22Rv1 (cell line): ENCODE data around the gene DIS3.

Experiments used
- H3K27ac ChIP-seq: fragments of 450-650 bp; 2 replicates; pipeline ENCODE4 v1.5.1; 2017
- ZFX ChIP-seq: fragments of 450-650 bp; IDR thresholded peaks from 2 replicates; pipeline ENCODE4 v1.6.1; 2017; ENCODE audit warnings: antibody characterized with exemption, borderline replicate concordance
- TF ChIP-seq, protein P1 (sequence below): fragments of 450-650 bp; IDR thresholded peaks from 2 replicates; pipeline ENCODE4 v1.5.1; 2017; ENCODE audit warnings: mild to moderate bottlenecking

DIS3 gene, protein sequence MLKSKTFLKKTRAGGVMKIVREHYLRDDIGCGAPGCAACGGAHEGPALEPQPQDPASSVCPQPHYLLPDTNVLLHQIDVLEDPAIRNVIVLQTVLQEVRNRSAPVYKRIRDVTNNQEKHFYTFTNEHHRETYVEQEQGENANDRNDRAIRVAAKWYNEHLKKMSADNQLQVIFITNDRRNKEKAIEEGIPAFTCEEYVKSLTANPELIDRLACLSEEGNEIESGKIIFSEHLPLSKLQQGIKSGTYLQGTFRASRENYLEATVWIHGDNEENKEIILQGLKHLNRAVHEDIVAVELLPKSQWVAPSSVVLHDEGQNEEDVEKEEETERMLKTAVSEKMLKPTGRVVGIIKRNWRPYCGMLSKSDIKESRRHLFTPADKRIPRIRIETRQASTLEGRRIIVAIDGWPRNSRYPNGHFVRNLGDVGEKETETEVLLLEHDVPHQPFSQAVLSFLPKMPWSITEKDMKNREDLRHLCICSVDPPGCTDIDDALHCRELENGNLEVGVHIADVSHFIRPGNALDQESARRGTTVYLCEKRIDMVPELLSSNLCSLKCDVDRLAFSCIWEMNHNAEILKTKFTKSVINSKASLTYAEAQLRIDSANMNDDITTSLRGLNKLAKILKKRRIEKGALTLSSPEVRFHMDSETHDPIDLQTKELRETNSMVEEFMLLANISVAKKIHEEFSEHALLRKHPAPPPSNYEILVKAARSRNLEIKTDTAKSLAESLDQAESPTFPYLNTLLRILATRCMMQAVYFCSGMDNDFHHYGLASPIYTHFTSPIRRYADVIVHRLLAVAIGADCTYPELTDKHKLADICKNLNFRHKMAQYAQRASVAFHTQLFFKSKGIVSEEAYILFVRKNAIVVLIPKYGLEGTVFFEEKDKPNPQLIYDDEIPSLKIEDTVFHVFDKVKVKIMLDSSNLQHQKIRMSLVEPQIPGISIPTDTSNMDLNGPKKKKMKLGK

DNA sequence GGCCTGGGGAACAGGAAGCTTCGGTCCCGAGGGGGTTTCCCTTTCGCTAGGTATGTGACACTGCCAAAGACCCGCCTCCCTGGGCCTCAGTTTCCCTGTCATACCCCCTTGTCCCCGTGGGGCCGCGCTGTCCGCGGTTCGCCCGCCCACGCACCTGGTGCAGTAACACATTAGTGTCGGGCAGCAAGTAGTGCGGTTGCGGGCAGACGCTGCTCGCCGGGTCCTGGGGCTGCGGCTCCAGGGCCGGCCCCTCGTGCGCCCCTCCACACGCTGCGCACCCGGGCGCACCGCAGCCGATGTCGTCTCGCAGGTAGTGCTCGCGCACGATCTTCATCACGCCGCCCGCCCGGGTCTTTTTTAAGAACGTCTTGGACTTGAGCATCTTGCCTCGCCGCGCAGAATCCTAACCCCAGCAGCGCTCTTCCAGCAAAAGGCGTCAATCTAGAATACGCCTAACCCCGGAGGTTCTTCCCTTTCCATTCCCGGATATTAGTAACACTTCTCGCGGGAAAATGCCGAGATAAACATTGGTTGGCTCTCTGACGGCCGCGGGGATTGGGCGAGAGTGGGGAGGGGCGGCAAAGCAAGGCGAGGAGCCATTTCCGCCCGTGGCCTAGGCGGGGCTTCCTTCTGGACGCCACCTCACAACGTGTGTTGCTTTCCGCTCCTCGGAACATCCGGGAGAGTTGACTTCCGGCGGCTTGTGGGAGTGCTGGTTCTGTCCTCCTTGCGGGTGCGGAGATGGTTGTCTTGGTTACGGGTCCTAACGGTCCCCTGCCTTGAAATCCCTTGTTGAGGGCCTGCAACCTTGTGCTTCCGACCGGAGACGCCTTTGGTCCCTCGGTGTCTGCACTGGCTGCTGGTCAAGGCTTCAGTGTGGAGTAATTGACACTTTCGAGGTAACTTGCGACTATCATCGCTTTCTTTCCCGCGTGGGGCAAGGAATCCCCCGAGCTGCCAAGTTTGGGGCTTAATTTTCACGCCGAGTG lies at the start of gene DIS3, which contains the start of gene PIBF1:
TSS of gene DIS3 (minus strand) at position 450 of the 989 bp plus-strand sequence. CDS start at position 382, 68 bp downstream.
TSS of gene PIBF1 (plus strand) at position 683 of the 989 bp plus-strand sequence. CDS start 1,337 bp downstream, outside the sequence.
- no peak for TF ChIP-seq ZFX
- TF ChIP-seq, protein P1, sequence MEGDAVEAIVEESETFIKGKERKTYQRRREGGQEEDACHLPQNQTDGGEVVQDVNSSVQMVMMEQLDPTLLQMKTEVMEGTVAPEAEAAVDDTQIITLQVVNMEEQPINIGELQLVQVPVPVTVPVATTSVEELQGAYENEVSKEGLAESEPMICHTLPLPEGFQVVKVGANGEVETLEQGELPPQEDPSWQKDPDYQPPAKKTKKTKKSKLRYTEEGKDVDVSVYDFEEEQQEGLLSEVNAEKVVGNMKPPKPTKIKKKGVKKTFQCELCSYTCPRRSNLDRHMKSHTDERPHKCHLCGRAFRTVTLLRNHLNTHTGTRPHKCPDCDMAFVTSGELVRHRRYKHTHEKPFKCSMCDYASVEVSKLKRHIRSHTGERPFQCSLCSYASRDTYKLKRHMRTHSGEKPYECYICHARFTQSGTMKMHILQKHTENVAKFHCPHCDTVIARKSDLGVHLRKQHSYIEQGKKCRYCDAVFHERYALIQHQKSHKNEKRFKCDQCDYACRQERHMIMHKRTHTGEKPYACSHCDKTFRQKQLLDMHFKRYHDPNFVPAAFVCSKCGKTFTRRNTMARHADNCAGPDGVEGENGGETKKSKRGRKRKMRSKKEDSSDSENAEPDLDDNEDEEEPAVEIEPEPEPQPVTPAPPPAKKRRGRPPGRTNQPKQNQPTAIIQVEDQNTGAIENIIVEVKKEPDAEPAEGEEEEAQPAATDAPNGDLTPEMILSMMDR: peak; percentile 24

DNA sequence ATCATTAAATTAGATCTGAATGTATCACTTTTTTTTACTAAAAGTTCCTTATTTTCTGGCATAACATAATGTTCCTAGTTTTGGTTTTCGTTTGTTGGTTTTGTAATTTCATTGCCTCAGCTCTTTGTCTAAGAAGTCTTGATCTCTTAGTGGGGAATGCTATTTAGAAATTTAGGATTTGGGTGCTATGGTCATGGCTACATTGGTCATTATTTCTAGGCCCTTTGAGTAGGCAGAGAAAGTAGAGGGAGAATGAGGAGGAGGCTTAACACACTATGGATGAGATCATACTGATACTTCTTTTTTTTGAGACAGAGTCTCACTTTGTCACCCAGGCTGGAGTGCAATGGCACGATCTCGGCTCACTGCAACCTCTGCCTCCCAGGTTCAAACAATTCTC lies 42.0 kb upstream of the DIS3 start:
- no peak overlapping the region for H3K27ac ChIP-seq

More for the DNA sequence above, at the start of gene DIS3, which contains the start of gene PIBF1:
- peak within 1 kb of the TSS; percentile 81 for H3K27ac ChIP-seq

DNA sequence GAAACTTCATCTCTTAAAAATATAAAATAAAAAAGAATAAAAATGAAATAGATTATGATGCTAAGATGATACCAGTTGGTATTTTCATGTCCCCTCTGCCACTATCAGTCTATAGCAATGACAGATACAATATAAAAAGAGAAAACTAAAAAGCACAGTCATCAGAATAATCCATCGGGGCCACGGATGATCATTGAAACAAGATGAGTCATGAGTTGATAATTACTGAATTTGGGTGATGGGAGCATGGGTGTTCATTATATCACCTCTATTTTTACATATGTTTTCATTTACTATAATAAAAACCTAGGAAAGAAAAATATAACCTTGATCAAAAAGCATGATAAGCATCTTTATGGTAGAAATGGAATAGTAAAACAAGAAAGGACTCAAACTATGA lies 41.4 kb upstream of the DIS3 start:
- no peak overlapping the region for H3K27ac ChIP-seq
- TF ChIP-seq, protein P1: no peak
- TF ChIP-seq ZFX: no peak

More for the DNA sequence above, 42.0 kb upstream of the DIS3 start:
- TF ChIP-seq, protein P1: no peak
- TF ChIP-seq ZFX: no peak

DNA sequence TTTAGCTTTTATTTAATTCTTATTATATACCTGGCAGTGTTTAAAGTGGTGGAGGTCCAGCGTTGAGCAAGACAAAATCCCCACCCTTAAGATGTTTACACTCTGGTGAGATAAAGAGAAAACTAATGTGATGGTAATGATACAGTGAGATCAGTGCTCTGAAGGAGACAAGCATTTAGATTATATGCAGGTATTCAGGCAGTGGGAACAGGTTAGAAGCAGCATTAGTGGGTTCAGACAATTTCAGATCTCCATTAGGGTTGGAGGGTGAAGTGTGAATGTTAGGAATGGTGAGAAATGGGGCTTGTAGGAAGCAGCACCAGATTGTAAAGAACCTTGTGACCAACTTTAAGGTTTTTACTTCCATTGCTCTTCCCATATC lies 39.2 kb upstream of the DIS3 start:
- no peak for TF ChIP-seq ZFX
- TF ChIP-seq, protein P1: no peak
- no peak overlapping the region for H3K27ac ChIP-seq

DNA sequence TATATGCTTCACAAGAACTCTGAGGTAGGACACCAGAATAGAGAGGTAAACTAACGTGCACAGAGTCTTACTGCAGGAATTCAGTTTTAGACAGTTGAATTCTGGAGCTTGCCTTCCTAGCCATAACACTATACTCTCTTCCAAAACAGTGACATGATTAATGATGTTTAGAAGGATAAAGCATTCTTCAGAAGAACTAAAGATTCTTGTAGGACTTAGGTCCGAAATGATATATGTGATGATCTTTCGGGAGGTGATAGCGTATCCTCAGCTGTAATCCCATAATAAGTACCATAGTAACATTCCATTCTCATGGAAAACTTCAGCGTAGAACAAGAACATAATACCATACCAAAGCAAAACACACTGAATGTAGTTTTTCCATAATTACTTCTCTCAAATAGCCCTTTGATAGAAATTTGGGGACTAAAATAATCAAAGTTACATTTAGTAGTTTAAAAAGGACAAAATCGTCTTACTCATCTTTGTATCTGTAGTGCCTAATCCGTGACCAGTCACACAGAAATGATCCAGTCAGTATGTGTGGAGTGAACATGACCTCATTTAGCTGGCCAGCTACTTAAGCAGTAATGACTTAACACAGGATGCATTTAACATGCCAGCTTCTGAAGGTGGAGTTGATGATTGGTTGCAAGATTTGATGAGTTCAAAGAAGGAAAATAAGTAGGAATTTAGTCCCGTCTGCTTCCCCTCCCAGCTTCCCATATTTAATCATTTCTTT lies 38.6 kb upstream of the DIS3 start:
- H3K27ac ChIP-seq: no peak overlapping the region
- TF ChIP-seq, protein P1: no peak
- TF ChIP-seq ZFX: no peak
